NCI-H1048 (cell line): ENCODE measurements around the gene KERA.

Experiments used
- DNase-seq: peaks from one replicate; lab custom pipeline; 2025; lab: John Stamatoyannopoulos, UW

Gene KERA

GRCh38 chr12:91073426-91073825 is 15.6 kb upstream of the KERA start:
- no peak for DNase-seq

DNA sequence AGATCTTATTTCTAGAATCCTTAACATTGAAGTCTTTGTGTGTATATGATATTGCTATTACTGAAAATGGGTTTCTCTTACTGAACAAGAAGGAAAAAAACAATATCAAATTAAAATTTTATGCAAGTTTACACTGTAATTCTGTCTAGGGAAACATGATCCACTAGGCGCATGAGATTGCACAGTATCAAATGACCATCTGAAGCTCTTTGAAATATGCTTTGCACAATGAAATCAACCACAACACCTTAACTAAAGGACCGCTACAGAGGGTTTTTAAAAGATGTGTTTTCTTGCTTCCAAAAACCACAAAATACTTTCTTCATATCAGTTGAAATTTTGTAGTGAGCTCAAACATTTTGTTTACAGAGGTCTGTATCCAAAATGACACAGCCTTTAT is 15.1 kb upstream of the KERA start:
- DNase-seq: no peak

- DNase-seq: no peak
Observed at GRCh38 chr12:91070936-91071335, 13.1 kb upstream of the KERA start.

DNA sequence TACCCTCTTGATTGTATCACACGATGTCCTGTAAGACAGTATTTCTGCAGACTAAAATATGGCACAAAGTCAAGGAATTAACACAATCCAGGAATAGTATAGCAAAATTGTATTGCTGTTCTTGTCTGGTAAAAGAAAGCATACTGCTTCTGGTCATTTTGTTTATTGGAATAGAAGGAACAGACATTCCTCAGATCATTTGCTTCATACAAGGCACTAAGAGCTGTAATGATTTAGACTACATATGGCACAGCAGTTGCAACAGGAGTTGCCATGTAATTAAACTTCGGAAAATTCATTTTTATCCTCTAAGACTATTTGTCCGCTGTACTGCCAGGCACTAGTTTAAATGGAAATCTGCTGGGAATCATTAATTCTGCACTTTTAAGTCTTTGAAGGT is 7.6 kb upstream of the KERA start:
- no peak for DNase-seq

GRCh38 chr12:91064640-91065039 is 6.8 kb upstream of the KERA start:
- DNase-seq: no peak

DNA sequence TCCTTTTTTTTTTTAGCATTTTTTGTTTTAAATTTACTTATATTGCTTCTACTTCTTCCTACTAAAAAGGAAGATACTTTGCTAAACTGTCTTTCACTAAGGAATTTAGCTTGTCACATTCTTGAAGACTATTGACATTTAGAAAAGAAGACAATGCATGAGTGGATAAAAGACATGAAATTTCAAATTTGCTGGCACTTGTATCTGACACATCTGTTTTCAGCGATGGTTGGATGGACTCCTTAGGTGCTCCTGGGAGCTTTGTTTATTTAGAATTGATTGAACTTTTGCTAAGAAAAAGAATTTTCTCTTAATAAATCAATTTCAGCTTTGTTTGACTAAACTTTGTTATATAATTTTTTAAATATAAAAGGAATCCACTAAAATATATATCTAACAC is 3.3 kb upstream of the KERA start:
- DNase-seq: no peak

GRCh38 chr12:91059211-91059610 is 1.4 kb upstream of the KERA start:
- DNase-seq: no peak

DNA sequence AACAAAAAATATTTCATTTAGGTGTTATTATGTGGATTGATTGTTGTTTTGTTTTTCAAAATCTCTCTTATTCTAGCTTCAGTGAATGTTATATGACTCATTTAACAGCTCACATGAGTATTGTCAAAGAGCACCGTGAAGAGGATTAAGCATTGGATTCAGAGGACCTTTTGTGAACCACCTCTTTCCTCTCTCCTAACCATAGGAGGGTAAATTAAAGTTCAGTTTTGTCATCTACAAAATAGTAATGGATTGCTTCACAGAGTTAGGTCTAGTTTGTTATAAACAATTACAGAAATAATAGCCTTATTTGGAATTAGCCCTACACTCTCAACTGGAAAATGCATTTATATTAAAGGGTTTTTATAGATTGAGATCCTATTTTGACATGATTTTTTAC is 962 bp upstream of the KERA start:
- DNase-seq: no peak

GRCh38 chr12:91056488-91056887 is 1.3 kb downstream of the KERA start:
- DNase-seq: no peak

GRCh38 chr12:91055976-91056375 is 1.8 kb downstream of the KERA start:
- no peak for DNase-seq

- no peak for DNase-seq
Observed at GRCh38 chr12:91053951-91054715, 3.7 kb downstream of the KERA start.

GRCh38 chr12:91052026-91052425 is 5.8 kb downstream of the KERA start:
- DNase-seq: no peak

GRCh38 chr12:91044586-91044985 is 13.2 kb downstream of the KERA start:
- no peak for DNase-seq

GRCh38 chr12:91043408-91043807 is 14.4 kb downstream of the KERA start:
- DNase-seq: no peak

DNA sequence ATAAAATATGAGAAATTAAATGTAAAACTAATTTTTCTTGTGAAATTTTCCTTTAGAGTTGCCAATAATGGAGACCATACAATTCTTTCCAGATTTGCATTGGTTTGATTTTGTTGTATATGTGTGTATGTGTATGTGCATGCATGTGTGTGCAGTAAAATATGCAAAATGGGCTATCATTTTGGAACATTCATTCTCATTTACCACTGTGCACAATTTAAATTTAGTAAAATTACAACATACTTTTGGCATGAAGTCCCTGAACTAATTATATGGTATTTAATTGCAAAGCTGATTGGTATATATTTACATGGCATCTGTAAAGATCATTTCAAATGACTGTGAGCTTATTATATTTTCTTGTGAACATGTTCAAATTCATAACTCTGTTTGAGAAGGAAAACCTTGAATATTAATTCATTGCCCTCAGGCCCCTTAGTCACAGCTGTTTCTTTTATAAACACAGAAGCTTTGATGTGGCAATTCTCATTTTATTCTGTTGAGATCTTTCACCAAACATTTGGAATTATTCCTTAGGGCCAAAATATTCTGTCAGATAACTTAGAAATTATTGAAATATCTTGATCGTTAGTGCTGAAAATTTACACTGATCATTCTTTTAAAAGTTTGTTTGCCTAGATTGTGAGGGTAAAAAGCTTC is 17.6 kb downstream of the KERA start:
- no peak for DNase-seq

- DNase-seq: no peak
Observed at GRCh38 chr12:91037276-91037675, 20.5 kb downstream of the KERA start.

- no peak for DNase-seq
Observed at GRCh38 chr12:91033251-91033650, 24.6 kb downstream of the KERA start.

DNA sequence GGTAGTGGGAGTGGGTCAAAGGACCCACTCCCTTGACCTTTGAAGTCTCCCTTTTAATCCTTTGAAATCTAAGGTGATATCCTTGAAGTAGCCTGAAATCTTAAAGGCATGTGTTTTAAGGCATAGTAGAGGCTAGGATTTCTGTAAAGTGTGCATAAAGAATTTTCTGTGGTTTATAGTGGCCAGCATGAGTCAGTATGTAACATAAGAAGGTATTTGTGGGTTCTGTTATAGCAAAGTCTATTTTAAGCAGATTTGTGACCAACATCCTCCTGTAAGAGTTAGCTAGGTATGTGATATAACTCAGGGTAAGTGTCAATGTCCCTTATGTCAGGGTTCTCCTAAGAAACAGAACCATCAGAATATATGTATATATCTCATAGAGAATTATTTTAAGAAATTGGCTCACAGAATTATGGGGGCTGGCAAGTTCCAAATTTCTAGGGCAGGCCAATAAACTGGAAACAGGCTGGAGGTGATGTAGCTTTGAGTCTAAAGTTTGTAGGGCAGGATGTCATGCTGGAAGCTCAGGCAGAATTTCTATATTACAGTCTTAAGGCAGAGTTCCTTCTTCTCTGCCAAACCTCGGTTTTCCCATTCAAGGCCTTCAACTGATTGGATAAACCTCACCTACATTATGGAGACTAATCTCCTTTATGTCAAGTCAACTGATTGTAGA is 34.4 kb downstream of the KERA start:
- DNase-seq: no peak

DNA sequence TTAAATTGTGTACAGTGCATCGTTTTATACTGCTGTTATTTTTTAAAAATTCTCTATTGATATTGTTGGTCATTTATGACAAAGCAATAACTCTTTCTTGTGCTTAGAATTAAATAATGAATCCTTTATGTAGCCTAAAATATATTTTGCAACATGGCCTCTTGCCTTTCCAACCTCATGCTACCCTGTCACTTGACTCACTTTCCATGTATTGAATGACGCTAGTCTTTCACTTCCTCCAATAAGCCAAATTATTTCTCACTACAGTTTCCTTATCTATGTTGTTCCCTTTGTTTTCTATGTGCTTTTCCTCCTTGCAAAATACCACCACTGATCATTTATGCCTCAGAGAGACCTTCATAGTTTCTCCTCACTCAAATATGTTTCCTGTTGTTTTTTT is 36.7 kb downstream of the KERA start:
- no peak for DNase-seq

- no peak for DNase-seq
Observed at GRCh38 chr12:91019455-91019854, 38.4 kb downstream of the KERA start.

DNA sequence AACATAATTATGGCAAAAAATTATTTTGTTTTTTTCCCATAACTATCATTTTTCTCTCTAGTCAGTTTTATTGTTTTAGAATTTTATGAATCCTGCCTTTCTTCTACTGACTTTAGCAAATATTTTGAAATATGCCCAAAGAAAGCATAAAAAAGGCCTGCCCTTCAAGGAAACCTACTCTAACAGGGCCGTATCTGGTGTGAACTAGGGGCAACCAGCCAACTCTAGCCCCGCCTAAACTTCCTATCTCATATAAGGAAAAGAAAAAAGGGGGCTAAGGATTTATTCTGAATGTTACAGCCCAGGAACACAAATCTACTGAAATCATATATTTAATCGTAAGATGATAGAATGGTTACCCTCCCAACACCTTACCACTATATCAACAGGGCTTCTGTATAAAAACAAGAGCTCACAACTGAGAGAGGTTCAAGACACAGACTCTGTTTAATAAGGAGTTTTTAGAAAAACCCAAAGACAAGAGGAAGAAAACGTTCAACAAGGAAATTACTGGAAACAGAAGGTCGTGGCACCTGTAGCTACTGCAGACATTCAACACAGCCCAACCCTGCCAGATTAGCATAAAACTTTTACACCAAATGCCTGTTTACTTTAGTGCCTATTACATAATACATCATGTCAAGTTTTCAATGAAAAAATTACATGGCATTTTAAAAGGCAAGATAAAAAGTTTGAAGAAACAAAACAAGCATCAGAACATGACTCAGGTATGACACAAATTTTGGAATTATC is 40.1 kb downstream of the KERA start:
- DNase-seq: no peak

DNA sequence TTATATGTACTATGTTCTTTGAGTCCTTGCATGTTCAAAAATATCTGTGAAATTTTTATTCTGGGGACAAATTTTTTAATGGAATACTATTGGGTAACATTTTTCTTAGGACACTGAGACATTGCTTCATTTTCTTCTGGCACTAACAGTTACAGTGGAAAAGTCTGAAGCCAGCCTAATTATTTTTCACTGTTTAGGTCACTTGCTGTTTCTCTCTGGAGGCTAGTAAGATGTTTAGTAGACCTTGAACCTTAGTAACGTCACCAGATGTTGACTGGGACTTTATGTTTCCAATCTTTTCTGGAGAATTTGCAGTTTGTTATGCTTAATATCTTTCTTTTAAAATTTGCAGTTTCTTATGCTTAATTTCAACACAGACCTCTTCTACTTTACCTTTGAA is 40.8 kb downstream of the KERA start:
- no peak for DNase-seq
